ENCODE measurements around the gene PKN2.

DNA sequence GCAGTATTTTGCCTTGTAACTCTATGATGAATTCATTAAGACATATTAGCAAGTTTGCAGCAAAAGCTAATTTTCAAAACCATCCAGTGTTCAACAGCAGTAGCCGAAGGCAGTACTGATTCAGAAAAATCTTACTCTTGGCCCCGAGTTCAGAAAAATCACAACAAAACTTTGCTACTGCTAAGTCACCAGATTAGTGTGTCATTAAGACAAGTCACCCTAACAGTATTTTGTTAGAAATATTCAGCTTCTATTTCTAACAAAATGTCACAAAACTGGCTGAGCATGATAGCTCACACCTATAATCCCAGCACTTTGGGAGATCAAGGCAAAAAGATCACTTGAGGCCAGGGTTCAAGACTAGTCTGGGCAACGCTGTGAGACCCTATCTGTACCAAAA is 199.1 kb downstream of the PKN2 start:
- TF ChIP-seq, protein P1, sequence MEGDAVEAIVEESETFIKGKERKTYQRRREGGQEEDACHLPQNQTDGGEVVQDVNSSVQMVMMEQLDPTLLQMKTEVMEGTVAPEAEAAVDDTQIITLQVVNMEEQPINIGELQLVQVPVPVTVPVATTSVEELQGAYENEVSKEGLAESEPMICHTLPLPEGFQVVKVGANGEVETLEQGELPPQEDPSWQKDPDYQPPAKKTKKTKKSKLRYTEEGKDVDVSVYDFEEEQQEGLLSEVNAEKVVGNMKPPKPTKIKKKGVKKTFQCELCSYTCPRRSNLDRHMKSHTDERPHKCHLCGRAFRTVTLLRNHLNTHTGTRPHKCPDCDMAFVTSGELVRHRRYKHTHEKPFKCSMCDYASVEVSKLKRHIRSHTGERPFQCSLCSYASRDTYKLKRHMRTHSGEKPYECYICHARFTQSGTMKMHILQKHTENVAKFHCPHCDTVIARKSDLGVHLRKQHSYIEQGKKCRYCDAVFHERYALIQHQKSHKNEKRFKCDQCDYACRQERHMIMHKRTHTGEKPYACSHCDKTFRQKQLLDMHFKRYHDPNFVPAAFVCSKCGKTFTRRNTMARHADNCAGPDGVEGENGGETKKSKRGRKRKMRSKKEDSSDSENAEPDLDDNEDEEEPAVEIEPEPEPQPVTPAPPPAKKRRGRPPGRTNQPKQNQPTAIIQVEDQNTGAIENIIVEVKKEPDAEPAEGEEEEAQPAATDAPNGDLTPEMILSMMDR (IDR thresholded peaks at IDR 0.05; ENCODE audit: low read length) = no peak
- TF ChIP-seq EZH2phosphoT487 (IDR thresholded peaks at IDR 0.05; ENCODE audit: low read length) = no peak
- TF ChIP-seq EZH2 (optimal IDR thresholded peaks at IDR 0.05; ENCODE audit: low read depth, low read length) = no peak
